A549 treated with Mapracorat at 1 μM for 4 hours (cell line): ENCODE results near the gene BTBD7. TPM values are rescaled to one million over a fixed set of nuclear protein-coding genes. Genes with fewer than 3 reads are reported as not detected.

Experiments
- total RNA-seq: library from RNA; stranded (reverse); fragments of 200-300 nt; extraction: Qiagen RNA extraction; gene quantifications from 5 replicates; pipeline ENCODE4 v1.2.3, GENCODE V29; 2022

Gene BTBD7, protein sequence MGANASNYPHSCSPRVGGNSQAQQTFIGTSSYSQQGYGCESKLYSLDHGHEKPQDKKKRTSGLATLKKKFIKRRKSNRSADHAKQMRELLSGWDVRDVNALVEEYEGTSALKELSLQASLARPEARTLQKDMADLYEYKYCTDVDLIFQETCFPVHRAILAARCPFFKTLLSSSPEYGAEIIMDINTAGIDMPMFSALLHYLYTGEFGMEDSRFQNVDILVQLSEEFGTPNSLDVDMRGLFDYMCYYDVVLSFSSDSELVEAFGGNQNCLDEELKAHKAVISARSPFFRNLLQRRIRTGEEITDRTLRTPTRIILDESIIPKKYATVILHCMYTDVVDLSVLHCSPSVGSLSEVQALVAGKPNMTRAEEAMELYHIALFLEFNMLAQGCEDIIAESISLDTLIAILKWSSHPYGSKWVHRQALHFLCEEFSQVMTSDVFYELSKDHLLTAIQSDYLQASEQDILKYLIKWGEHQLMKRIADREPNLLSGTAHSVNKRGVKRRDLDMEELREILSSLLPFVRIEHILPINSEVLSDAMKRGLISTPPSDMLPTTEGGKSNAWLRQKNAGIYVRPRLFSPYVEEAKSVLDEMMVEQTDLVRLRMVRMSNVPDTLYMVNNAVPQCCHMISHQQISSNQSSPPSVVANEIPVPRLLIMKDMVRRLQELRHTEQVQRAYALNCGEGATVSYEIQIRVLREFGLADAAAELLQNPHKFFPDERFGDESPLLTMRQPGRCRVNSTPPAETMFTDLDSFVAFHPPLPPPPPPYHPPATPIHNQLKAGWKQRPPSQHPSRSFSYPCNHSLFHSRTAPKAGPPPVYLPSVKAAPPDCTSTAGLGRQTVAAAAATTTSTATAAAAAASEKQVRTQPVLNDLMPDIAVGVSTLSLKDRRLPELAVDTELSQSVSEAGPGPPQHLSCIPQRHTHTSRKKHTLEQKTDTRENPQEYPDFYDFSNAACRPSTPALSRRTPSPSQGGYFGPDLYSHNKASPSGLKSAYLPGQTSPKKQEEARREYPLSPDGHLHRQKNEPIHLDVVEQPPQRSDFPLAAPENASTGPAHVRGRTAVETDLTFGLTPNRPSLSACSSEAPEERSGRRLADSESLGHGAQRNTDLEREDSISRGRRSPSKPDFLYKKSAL
- total RNA-seq = 10.3 to 13.6 TPM (median 12.5 TPM) in 5 replicates

GRCh38 chr14:93332853-93333630 is at the start of gene BTBD7:
Gene BTBD7, minus strand, starts transcription at chr14:93333036. Its CDS starts 36,985 bp downstream, at chr14:93296051.

GRCh38 chr14:93346926-93347721 is 14.3 kb upstream of the BTBD7 start, which contains the start of gene COX8C:
Gene COX8C, plus strand, starts transcription at chr14:93347182. Its CDS starts 87 bp downstream, at chr14:93347269.

GRCh38 chr14:93206793-93207467 is 125.9 kb downstream of the BTBD7 start, which contains the start of the genes GON7 and UBR7:
Gene GON7, minus strand, starts transcription at chr14:93207065. Its CDS starts 28 bp downstream, at chr14:93207037.
Gene UBR7, plus strand, starts transcription at chr14:93207256. Its CDS starts 36 bp downstream, at chr14:93207292.

Other genes starting within 250 kb of the BTBD7 start
- 44.9 to 64.6 TPM (median 56.4 TPM) in 5 replicates for gene ITPK1, start 217.1 kb downstream of the BTBD7 start, total RNA-seq
- gene MOAP1, start 148.1 kb downstream of the BTBD7 start, total RNA-seq = 10.7 to 16.3 TPM (median 13.5 TPM) in 5 replicates
- gene LYSET, start 147.7 kb downstream of the BTBD7 start, total RNA-seq = 31.9 to 39.5 TPM (median 33.8 TPM) in 5 replicates
- gene GON7, start 126.0 kb downstream of the BTBD7 start, total RNA-seq = 12.5 to 15.4 TPM (median 14.7 TPM) in 5 replicates
- gene UBR7, start 125.8 kb downstream of the BTBD7 start, total RNA-seq = 23.5 to 29.0 TPM (median 26.1 TPM) in 5 replicates
- gene COX8C, start 14.1 kb upstream of the BTBD7 start, total RNA-seq = not detected in 5 replicates
- gene UNC79, start 97.9 kb upstream of the BTBD7 start, total RNA-seq = 0.01 to 0.02 TPM (median 0.02 TPM) in 5 replicates